HG03066 (cell line): ENCODE measurements around the gene CCSAP.
"Not testable (repeated sequence)": the region's sequence is repeated elsewhere in the genome, so short reads cannot be mapped to it uniquely, and the experiment has no call there.

Experiments
- ATAC-seq: cut with Tn5 transposase; IDR thresholded peaks from one replicate; pipeline ENCODE4 v1.9.1; 2021; ENCODE audit warnings: low read depth; ENCODE audit not compliant: unreplicated experiment

Gene CCSAP

DNA sequence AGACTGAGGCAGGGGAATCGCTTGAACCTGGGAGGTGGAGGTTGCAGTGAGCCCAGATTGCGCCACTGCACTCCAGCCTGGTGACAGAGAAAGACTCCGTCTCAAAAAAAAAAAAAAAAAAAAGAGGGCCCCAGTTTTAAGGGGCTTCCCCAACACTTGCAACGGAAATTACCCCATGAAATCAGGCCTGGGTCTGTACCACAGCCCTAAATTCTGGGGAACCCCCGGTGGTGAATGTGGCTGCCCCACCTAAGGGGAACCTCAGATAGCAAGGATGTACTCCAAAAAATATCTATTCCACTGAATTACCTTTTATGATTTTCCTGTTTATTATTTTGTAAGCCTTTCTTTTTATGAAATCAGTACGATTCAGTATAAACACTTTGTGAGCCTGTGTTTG, 15.1 kb downstream of the CCSAP start:
- ATAC-seq = not testable (repeated sequence)

DNA sequence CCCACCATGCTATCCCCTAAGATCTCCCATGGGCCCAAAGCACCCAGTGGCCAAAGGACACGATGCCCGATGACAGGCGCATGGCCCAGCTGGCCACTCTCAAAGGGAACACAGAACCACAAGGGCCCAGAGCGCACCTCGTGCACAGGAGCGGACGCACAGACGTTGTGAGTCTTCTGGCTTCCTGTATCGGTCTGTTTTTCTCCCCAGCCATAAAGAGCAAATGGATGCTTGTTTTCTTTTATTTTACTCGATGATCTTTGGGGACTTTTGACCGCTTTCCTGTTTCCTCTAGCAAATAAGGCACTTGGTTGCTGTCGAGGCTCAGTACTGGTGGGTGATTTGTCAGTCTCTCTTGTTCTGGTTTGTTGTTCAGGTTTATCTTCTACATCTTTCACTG, 16.2 kb downstream of the CCSAP start:
- no peak for ATAC-seq

DNA sequence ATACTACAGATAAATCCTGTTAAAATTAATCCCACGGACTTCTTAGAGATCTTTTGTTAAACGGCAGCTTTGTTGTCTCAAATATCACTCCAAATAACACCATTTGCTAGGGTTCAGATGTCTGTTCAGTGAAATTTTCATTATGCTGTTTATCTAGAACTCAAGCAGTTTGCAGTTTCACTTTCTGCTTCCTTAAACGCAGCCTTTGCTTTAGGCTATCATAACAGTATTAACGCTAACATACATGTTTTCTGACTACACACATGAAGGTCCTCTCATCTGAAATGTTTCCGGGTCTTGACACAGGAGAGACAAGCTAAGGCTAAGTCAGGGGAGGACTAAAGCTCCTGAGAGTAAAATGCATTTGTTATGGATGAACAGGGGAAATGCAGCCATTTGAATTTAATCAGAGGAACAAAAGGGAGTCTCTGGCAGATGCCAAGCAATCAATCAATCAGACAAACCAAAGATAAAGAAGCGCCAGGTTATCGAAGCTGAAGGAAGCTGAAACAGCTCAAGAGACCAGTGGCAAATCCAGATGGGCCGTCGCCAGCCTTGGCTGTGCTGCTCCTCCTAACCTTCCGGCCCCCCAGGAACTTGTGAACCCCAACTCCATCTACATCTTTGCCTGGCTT, 16.9 kb downstream of the CCSAP start:
- no peak for ATAC-seq

DNA sequence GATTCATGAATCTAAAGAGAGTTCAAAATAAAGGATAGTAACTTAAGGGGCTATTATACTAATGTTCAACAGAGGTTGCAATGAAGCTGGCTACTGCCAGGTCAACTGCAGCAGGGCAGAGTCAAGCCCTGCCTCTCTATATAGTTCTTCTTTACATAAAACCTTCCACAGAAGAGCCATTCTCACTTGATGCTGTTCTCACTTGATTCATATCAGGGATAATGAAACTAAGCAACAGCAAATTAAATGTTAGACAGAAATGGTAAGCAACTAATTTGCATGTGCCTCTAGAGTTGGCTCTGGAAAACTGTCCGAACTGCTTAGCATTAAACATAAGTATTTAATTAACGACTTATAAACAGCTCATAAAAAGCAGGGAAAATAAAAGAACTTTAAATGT, 17.4 kb downstream of the CCSAP start:
- no peak for ATAC-seq

DNA sequence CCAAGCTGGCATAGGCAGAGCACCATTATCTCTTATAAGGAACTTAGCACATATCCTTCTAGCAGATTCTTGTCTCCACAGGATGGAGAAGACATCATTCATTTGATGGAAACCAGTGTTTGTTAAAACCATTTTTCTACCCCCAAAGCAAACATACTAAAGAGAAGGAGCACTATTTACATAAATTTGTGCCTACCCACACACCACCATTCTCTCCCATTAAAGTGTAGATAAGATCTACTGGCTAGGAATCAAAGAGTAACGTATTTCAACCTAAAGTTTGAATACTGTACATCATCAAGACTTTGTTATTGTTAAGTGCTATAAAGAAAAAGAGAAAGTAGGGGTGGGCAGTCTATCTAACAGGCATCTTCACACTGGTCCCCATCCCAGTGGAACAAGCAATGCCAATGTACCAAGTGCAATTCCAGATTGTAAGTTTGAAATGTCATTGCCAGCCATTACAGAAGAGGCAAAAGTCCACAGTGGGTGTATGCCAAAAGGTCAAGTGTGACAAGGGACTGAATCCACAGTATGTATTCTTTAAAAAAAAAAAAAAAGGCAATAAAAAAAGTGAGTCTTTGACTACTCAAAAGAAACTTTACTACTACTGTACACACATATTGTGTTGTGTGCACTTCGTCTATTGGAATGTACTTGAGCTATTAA, 18.8 kb downstream of the CCSAP start:
- ATAC-seq = no peak

DNA sequence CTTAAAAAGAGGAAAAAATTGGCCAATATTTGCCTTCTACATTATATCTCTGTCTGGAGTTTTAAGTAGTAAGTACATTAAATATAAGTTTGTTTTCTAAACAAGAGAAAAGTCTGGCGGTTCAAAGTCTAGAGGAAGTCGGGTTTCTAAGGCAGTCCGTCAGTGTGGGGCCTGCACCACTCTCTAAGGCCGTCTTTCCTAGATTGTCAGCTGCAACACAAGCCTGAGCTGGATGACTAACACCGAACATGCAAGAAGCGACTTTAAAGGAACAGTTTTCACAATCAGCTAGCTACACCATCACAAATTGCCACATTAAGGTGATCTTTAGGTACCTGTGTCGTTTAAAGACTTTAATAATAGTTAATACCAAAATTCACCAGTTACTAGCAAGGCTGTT, 19.6 kb downstream of the CCSAP start:
- ATAC-seq = no peak

DNA sequence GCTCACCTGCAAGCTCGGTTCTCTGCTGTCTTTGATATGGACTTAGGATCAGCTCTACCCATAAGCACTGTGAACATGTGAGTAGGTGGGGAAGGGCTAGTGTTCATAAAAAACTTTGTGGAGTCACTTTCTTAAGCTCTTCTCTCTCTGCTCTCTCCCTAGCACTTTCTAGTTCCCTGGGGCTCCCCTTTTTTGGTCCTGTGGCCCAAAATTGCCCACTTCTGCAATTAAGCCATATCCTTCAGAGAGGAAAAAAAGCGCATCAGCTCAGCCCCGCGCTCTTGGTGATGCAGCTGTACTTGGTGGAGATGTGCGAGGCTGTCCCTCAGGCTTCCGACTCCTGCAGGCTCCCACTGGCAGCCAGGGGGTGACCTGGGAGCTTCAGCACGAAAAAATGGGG, 23.4 kb downstream of the CCSAP start:
- ATAC-seq = no peak

DNA sequence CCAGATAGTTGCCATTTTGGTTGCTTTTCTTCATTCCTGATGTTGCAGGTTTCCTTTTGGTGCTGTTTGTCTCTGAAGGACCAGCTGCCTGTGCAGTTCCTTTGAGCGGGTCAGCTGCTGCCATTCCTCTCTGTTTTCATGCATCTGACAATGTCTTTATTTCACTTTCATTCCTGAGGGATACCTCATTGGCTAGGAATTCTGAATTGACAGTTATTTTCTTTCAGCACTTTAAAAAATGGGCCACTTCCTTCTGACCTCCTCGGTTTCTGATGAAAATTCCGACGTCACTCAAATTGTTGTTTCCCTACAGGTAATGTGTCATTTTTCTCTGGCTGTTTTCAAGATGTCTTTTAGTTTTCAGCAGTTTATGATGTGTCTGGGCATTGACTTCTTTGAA, 24.8 kb downstream of the CCSAP start:
- ATAC-seq = no peak

DNA sequence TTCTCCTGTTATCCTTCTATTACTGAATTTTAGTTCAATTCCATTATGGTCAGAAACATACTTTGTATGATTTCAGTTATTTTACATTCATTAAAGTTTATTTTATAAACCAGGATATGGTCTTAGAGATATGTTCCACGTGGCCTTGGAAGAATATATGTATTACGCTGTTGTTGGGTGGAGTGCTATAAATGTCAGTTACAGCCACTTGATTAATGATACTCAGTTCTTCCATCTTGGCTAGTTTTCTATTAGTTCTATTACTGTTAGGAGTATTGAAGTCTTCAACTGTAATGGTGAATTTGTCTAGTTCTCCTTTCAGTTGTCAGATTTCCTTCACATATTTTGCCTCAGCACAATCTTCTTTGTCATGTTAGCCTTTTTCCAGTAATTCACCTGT, 26.7 kb downstream of the CCSAP start:
- no peak for ATAC-seq

DNA sequence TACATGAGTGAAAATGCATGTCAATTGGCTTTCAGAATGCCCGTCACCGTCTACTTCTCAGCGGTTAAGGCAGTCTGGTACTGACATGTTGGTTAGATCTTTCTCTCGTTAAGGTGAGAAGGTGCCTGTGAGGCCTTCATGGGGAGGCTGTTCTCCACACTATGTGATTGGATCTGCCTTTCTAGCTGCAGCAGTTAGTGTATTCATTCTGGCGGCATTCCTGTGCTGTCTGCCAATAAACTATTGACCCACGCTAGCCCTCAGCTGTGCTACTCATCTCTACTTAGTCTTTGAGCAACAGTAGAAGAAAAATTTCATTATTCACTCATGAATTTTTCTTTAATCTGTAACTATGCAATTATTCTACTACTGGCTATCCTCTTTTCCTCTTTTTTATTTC, 32.0 kb downstream of the CCSAP start:
- ATAC-seq = no peak

DNA sequence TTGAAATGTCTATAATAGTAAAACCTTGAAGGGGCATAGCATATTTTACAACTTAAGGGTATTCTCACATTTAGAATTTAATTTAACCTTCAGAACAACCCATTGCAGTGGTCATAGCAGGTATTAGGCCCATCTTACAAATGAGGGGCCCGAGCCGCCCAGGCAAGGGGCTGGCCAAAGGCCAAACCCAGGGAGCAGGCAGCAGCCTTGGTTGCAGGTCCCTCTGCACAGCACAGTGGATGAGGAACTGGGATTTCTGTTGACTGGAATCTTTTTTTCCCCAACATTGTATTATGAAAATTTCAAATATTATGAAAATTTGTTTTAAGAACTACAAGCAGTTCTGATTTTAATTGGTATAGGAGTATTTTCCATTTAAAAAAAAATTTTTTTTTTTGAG, 33.2 kb downstream of the CCSAP start:
- ATAC-seq = no peak

DNA sequence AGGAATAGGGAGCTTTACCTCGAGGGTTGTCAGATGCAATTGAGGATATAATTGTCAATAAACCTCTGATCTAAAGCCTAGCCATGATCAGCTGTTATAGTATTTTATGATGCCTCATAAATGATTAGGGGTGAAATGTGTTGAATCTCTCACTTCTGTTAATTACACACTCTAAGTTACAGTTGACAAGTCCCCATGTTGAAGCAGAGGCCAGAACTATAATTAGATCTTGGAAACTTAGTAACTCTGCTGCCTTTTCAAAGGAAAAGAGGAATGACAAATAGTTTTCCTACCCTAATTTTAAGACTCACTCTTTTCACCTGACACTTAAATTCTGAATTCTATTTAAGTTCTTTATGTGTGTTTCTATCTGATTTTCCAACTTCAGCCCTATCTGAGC, 33.8 kb downstream of the CCSAP start:
- ATAC-seq = no peak

DNA sequence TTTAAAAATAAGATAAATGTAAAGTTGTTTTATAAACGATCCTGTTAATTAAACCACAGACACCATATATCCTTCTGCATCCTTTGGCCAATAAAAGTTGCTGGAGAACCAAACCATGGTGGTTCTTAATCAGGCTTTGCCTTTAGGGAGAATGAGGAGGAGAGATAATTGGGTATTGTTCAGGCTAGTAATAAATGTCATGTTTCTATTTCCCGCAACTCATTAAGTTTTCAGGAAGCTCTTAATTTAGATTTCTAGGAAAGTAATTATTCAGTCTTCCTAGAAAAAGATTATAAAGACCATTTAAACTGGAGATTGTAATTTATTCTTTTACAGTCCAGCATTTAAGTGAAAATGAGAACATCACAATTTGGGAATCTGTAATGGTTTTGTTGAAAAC, 37.5 kb downstream of the CCSAP start:
- no peak for ATAC-seq

DNA sequence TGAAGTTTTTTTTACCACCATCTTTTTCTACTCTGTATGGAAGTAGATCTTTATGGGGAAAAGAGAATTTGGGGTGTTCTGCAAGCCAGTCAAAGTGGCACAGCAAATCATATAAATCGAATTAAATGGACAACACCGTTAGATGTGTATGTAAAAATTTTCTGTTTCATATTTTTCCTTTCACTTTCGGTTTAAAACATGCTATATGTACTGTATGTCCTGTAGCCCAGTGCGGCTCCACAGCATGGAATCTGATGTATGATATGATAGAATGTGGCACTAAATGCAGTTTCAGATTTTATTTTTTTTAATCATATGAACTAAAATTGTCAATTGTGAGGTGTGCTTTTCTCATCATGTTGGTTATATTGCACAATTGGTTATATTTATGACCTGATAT, 39.0 kb downstream of the CCSAP start:
- no peak for ATAC-seq

DNA sequence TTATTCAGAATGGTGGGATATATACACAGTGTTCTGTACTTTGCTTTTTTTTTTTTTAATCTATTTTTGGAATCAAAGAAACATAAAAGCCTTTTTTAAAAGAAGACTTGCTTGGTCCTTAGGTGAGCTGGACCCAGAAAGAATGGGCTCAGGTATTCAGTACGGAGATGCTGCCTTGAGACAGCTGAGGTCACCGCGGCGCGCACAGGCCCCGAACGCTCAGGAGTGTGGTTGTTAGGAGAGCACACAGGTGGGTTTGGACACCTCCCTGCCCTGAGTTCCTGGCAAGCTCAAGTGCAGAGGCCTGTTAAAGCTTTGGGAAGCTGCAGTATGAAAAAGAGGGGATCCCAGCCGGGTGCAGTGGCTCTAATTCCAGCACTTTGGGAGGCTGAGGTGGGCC, 40.1 kb downstream of the CCSAP start:
- no peak for ATAC-seq

DNA sequence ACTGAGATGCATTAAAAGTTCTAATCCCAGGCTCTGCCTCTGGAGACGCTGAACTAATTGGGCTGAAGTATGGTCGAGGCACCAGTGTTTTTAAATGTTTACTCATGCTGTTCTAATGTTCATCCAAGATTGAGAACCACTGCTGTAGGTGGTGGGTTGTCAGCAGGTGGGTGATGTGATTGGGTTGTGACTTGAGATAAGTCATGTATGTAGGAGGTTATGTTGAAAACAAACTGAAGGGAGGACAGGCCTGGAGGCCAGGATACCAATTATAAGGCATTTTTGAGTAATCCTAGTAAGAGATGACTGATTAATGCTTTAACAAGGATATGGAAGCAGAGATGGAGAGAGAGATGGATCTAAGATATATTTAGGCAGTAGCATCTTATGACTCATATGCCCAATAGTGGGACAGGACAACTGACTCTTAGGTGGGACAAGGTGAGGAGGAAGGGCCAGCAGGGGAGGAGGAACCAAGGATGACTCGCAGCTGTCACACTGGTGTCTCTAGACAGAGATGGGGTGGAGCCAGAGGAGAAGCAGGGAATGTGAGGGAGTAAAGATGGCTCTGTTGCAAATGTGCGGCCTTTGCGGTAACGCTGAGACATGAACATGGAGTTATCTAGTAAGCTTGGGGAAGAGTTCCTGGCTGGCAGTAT, 42.6 kb downstream of the CCSAP start:
- ATAC-seq = no peak

DNA sequence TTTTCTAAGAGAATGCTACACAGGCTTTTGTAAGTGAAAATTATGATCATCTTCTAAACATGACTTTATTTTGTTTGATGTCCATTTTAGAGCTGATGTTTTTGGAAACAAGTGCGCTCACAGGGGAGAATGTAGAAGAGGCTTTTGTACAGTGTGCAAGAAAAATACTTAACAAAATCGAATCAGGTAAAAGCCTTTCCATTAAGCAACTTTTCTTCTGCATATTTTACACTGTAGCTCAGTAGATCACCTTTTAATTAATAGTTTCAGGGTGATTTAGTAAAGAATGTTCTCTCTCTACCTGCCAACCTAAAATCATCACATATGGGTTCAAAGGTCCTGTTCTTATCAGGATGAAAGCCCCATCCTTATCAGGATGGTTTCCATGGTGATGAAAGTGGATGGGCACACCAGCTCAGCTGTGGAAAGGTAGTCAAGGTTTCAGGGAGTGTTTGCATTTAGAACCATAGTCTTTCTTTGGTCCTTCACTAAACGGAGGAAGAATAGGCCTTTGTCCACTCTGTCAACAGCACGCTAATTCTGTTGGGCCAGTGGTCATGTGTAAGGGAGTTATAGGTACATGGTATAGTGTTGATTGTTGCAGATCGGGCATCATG, 43.9 kb downstream of the CCSAP start:
- no peak for ATAC-seq

DNA sequence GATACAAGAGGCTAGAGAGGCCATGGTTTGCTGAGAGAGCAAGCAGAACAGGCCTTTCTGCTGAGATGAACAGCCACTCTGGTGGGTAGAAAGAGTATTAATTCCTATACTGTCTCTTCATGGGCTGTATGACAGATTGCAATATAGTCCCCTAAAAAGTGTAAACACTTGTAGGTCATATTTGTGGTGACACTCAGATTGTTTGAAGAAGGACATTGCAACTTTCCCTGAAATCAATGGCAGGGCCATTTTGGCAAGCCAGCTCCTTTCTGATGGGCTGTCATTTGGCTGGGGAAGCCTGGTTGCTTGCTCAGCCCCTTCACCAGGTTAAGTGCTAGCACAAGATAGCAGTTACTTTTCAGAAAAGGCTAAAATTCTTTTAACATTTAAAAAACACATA, 44.4 kb downstream of the CCSAP start:
- ATAC-seq = no peak

DNA sequence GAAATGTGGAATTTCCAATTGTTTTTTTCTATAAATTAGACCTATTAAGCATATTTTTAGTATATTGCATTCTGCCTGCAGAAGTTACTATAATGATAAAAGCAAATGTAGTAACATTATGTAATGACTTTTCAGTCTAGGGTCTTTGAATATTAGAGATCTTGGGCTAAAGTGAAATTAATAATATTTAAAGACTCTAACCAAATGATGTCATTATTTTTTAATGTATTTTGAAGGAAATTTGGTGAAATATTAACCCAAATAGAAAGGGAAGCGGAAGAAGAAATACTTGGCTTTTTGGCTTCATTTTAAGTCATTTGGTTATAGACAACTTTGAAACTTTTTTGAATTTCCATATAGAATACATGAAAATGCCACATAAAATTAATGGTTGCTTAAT, 45.1 kb downstream of the CCSAP start:
- no peak for ATAC-seq

DNA sequence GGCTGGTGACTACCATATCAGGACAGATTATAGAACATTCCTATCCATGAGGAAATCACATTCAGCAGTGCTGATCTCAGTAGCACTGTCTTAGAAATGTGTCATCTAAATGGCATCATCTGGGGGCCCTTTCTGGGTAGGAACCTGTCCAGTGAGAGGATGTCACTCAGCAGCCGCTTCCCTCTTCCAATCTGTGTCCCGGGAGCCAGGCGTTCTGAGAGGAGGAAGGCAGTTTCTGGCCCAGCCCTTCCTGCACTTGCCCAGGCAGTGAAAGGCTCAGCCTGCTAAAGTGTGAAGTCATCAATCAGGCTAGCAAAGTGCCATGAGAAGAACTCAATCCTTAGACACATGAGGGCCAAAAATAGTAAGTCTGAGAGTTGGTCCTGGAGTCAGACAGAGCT, 46.3 kb downstream of the CCSAP start:
- no peak for ATAC-seq

DNA sequence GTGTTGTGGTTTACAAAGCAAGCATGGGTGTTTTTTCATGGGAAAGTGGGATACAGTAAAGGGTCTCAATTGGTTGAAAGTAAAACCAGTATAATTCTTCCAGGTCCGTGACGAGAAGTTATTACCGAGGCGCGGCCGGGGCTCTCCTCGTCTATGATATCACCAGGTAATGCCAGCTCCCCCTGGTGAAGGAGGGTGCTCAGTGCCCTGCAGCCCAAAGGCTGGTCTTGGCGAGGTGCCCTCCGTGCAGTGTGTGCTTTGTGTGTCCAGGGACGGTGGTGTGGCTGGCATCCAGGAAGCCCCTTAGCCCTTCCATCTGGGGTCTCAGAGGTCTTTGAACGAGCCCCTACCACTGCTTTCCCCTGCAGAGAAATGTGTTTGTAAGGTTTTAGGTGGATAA, 47.1 kb downstream of the CCSAP start:
- ATAC-seq = no peak
